ENCODE data around the gene C12orf56. TPM values are rescaled to one million over a fixed set of nuclear protein-coding genes. Genes with fewer than 3 reads are reported as not detected.

The C12orf56 gene
- total RNA-seq, 2 donors from 2014 or later = not detected

DNA sequence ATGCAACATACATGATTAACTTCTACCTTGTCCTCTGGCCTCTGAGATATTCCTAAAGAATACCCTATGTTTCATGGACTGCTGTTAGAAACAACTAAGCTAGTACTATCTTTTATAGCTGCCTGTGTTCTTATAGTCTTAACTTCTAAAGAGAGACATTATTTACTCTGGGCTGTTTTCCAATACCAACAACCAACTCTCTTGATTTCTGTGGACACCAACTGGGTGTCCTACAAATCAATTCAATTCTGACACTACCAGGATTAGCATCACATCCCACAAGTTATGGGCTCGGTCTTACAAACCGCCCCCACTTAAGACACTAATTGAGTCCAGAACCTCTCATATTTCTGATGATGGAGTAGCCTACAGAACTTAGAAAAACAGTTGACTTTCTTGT, 21.9 kb upstream of the C12orf56 start:
- ATAC-seq = no peak
- intact Hi-C loops (cut with DNase I) = no loop called here
- no peak overlapping the region for H3K27ac ChIP-seq
- WGBS, 2 donors = 91 to 92% methylated on average over 2 of the region's 2 CpGs
- no peak for DNase-seq
- H3K4me1 ChIP-seq = peaks cover 13% of the 10 kb centered on the region
- peaks cover 0 to 22% of the 10 kb centered on the region in 2 donors for H3K36me3 ChIP-seq (replicated peaks in 1 of 2; ENCODE audit: insufficient read depth in 1 of 2, low read depth in 2 of 2)
- TF ChIP-seq POLR2A (IDR thresholded peaks at IDR 0.05) = no peak
- no peaks in the 10 kb centered on the region for H3K9me3 ChIP-seq
- H3K4me3 ChIP-seq = no peak overlapping the region
- H3K27me3 ChIP-seq = no peaks in the 10 kb centered on the region

DNA sequence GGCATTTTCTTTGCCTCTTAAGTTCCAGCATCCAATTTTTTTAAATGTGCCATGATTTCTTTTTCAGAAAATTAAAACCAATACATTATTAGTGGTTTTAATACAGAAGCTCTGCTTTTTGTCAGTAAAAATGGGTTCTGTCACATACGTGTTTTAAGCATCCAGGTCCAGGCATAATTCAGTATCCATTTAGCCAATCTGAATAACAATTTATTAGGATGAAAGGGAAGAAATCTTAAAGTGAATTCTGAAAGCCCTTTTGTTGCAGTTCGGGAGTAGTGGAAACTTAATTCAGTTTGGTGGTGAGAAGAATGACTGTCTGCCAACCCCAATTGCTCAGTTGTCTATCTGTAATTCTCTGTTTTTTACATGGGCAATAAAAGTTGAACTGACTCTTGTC, 20.9 kb upstream of the C12orf56 start:
- intact Hi-C loops (cut with DNase I) = no loop called here
- peaks cover 22% of the 10 kb centered on the region for H3K4me1 ChIP-seq
- peaks cover 0 to 15% of the 10 kb centered on the region in 2 donors for H3K36me3 ChIP-seq (replicated peaks in 1 of 2; ENCODE audit: insufficient read depth in 1 of 2, low read depth in 2 of 2)
- H3K4me3 ChIP-seq = no peak overlapping the region
- WGBS, 2 donors = 95 to 96% methylated on average over 2 of the region's 2 CpGs
- no peaks in the 10 kb centered on the region for H3K27me3 ChIP-seq
- H3K9me3 ChIP-seq = no peaks in the 10 kb centered on the region
- H3K27ac ChIP-seq = no peak overlapping the region
- DNase-seq = no peak
- TF ChIP-seq, protein P1, sequence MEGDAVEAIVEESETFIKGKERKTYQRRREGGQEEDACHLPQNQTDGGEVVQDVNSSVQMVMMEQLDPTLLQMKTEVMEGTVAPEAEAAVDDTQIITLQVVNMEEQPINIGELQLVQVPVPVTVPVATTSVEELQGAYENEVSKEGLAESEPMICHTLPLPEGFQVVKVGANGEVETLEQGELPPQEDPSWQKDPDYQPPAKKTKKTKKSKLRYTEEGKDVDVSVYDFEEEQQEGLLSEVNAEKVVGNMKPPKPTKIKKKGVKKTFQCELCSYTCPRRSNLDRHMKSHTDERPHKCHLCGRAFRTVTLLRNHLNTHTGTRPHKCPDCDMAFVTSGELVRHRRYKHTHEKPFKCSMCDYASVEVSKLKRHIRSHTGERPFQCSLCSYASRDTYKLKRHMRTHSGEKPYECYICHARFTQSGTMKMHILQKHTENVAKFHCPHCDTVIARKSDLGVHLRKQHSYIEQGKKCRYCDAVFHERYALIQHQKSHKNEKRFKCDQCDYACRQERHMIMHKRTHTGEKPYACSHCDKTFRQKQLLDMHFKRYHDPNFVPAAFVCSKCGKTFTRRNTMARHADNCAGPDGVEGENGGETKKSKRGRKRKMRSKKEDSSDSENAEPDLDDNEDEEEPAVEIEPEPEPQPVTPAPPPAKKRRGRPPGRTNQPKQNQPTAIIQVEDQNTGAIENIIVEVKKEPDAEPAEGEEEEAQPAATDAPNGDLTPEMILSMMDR (IDR thresholded peaks at IDR 0.05) = no peak
- no peak for TF ChIP-seq POLR2A (IDR thresholded peaks at IDR 0.05)
- no peak for ATAC-seq

DNA sequence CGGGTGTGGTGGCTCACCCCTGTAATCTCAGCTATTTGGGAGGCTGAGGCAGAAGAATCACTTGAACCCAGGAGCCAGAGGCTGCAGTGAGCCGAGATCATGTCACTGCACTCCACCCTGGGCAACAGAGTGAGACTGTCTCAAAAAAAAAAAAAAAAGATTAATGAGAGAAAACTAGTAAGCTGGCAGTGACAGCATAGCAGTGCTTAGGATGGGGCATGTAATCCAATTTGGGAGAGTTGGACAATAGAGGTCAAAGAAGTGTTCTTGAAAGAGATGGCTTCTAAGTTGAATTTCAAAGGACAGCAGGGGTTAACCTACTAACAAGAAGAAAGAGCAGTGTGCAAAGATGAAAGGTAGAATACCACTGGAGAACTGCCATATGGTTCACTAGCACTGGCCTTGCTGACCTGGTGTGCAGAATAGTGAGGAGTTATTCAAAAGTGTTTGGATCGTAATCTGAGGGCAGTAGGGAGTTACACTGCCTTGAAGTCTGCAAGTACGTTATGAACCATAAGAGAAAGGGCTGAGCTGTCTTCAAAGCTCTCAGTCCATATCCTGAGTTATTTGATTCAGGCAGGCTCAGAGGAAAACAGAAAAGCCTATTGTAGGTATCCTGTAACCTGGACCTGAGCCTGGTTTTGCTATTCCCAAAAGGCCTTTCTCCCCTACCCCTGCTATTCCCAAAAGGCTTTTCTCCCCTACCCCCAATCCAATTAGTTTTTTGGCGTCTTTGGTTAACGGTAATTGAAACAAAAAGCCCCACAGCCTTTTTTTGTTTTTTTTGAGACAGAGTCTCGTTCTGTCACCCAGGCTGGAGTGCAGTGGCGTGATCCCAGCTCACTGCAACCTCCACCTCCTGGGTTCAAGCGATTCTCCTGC, 17.0 kb upstream of the C12orf56 start:
- WGBS, 2 donors = 65 to 81% methylated on average over 9 of the region's 9 CpGs

DNA sequence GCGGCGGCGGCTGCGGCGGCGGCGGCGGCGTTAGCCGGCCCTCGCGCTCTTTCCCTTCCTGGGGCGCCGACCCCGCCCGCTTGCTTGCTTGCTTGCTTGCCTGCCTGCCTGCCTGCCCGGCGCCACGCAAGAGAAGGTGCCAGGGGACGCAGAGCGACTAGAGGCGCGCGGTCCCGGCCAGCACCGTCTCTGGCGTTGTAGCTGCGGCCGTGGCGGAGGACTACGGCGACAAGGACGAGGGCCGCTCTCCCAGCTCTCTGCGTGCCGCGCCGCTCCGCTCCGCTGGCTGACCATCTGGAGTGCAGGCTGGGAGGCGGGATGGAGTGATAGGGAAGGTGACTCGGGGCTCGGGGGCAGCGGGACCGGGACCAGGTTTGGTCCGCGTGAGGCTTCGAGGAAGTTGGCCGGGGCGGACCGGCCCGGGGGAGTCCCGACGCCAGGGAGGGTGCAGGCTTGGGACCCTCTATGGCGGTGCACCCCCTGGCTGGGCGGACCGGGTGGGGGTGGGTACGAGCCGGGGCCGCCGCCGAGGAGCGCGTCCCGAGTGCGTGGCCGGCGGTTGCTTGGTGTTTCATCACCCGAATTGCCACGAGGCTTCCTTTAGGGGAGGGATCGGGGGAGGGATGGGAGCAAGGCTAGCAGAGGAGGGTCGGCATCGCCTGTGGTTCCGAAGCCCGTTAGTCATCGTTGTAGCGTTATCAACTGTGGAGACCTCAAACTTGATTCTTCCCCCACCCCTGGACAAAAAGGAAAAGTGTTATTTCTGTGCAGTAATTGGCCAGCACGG, 14.1 kb upstream of the C12orf56 start:
- DNase-seq = peak; percentile 54 to 71 (median 61)
- intact Hi-C loops (cut with DNase I) = no loop called here
- peaks cover 38% of the 10 kb centered on the region for H3K4me1 ChIP-seq
- no peaks in the 10 kb centered on the region for H3K9me3 ChIP-seq
- ATAC-seq = peak; percentile 54
- no peaks in the 10 kb centered on the region for H3K27me3 ChIP-seq
- TF ChIP-seq POLR2A (IDR thresholded peaks at IDR 0.05) = peak; percentile 80 to 88 (median 87)
- TF ChIP-seq, protein P1 (IDR thresholded peaks at IDR 0.05) = no peak
- no peaks in the 10 kb centered on the region for H3K36me3 ChIP-seq (replicated peaks in 1 of 2; ENCODE audit: insufficient read depth in 1 of 2, low read depth in 2 of 2)
- 0 to 1% methylated on average over 23 to 67 of the region's 78 CpGs for WGBS, 2 donors
- peak overlapping the region; percentile 97 to 99 (median 98) for H3K27ac ChIP-seq
- peak overlapping the region; percentile 60 to 76 for H3K4me3 ChIP-seq

More for the DNA sequence above, 17.0 kb upstream of the C12orf56 start:
- Histone ChIP-seq H3K4me3 (no peak overlapping the region), H3K27me3 (no peaks in the 10 kb centered on the region), H3K9me3 (no peaks in the 10 kb centered on the region), H3K27ac (peak overlapping the region in 2 of 4 donors; percentile 20 to 30), H3K36me3 (replicated peaks in 1 of 2; ENCODE audit: insufficient read depth in 1 of 2, low read depth in 2 of 2) (peaks cover 0 to 7% of the 10 kb centered on the region in 2 donors), H3K4me1 (peaks cover 38% of the 10 kb centered on the region)
- TF ChIP-seq, protein P1 (IDR thresholded peaks at IDR 0.05) = no peak
- TF ChIP-seq POLR2A (IDR thresholded peaks at IDR 0.05) = no peak
- intact Hi-C loops (cut with DNase I) = no loop called here
- DNase-seq = no peak
- no peak for ATAC-seq
